Effector memory CD4-positive, alpha-beta T cell (primary cell): ENCODE measurements around the gene GJA5.
"Not testable (repeated sequence)": the region's sequence is repeated elsewhere in the genome, so short reads cannot be mapped to it uniquely, and the experiment has no call there.

Source experiments
- DNase-seq, 3 donors: peaks; one replicate each; pipeline ENCODE4 v3.0.0-alpha.2; 2020
- H3K27ac ChIP-seq: 2 replicates; pipeline ENCODE4 v1.7.0; 2013; ENCODE audit warnings: mild to moderate bottlenecking, low read length, moderate library complexity; ENCODE audit not compliant: insufficient read depth, poor library complexity, severe bottlenecking
- H3K27me3 ChIP-seq: replicated peaks from 2 replicates; pipeline ENCODE4 v1.7.0; 2013; ENCODE audit warnings: mild to moderate bottlenecking, low read length; ENCODE audit not compliant: insufficient read depth, control insufficient read depth, poor library complexity, severe bottlenecking
- H3K36me3 ChIP-seq: 2 replicates; pipeline ENCODE4 v1.7.0; 2013; ENCODE audit warnings: mild to moderate bottlenecking, low read length, moderate library complexity; ENCODE audit not compliant: control insufficient read depth, insufficient read depth
- H3K4me1 ChIP-seq: 2 replicates; pipeline ENCODE4 v1.7.0; 2013; ENCODE audit warnings: low read length, mild to moderate bottlenecking; ENCODE audit not compliant: control insufficient read depth, insufficient read depth, poor library complexity, severe bottlenecking
- H3K4me3 ChIP-seq: 2 replicates; pipeline ENCODE4 v1.7.0; 2013; ENCODE audit warnings: low read length, low read depth, mild to moderate bottlenecking; ENCODE audit not compliant: insufficient read depth, poor library complexity, severe bottlenecking
- H3K9me3 ChIP-seq: 2 replicates; pipeline ENCODE4 v1.7.0; 2013; ENCODE audit warnings: mild to moderate bottlenecking, low read length, moderate library complexity; ENCODE audit not compliant: control insufficient read depth

The GJA5 gene

DNA sequence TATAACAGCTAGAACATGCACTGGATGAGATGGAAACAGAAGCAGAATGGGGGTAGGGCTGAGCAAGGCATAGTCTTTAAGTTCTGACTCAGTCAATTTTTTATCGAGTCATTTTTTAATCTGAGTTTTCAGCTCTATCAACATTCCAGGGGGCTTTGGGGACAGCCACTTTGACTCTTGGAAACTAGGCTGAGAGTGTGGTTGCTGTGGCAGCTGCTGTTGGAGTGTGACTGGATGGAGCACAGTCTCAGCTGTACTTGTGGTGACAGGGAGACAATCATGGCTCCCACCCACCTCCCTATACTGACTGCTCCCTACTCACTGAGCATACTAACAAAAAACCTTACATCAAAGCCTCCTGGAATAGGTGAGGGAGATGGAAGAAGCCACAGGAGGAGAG lies 25.0 kb downstream of the GJA5 start:
- no peak for DNase-seq
- no peak overlapping the region for H3K4me3 ChIP-seq
- H3K36me3 ChIP-seq = no peaks in the 10 kb centered on the region
- no peak overlapping the region for H3K27ac ChIP-seq
- no peaks in the 10 kb centered on the region for H3K27me3 ChIP-seq
- H3K4me1 ChIP-seq = peaks cover 4% of the 10 kb centered on the region
- H3K9me3 ChIP-seq = no peaks in the 10 kb centered on the region

- not testable (repeated sequence) for H3K9me3 ChIP-seq, H3K4me1 ChIP-seq, H3K4me3 ChIP-seq, H3K36me3 ChIP-seq, H3K27ac ChIP-seq, H3K27me3 ChIP-seq, DNase-seq
Measured at GRCh38 chr1:147734291-147734841, 26.0 kb downstream of the GJA5 start.

DNA sequence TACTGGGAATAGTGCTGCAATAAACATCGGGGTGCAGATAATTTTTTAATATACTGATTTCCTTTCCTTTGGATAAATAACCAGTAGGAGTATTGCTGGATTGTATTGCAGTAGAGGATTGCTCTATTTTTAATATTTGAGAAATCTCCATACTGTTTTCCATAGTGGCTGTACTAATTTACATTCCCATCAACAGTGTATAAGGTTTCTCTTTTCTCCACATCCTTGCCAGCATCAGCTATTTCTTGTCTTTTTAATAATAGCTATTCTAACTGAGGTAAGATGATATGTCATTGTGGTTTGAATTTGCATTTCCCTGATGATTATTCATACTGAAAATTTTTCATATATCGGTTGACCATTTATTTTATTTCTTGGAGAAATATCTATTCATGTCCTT lies 31.1 kb downstream of the GJA5 start:
- Histone ChIP-seq H3K27me3 (no peaks in the 10 kb centered on the region), H3K4me1 (no peaks in the 10 kb centered on the region), H3K27ac (no peak overlapping the region), H3K9me3 (no peaks in the 10 kb centered on the region), H3K36me3 (no peaks in the 10 kb centered on the region), H3K4me3 (no peak overlapping the region)
- DNase-seq = no peak

- no peaks in the 10 kb centered on the region for H3K36me3 ChIP-seq
- H3K4me3 ChIP-seq = no peak overlapping the region
- H3K9me3 ChIP-seq = no peaks in the 10 kb centered on the region
- H3K27ac ChIP-seq = no peak overlapping the region
- DNase-seq = no peak
- peaks cover 4% of the 10 kb centered on the region for H3K4me1 ChIP-seq
- no peaks in the 10 kb centered on the region for H3K27me3 ChIP-seq
Measured at GRCh38 chr1:147726168-147726567, 34.2 kb downstream of the GJA5 start.

DNA sequence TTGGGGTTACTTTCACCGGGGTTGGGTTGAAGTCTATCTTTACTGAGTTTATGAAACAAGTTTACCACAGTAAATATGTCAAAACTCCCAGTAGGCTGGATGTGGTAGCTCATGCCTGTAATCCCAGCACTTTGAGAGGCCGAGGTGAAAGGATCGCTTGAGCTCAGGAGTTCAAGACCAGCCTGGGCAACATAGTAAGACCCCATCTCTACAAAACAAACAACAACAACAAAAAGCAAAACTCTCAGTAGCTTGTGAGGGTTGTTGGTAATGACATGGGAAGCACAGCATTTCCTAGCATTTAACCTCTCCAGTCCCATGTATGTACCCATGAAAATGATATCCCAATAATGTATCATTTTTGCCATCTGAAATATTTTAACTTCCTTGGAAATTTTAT lies 34.7 kb downstream of the GJA5 start:
- Histone ChIP-seq H3K27ac (no peak overlapping the region), H3K36me3 (no peaks in the 10 kb centered on the region), H3K4me3 (no peak overlapping the region), H3K9me3 (no peaks in the 10 kb centered on the region), H3K4me1 (peaks cover 4% of the 10 kb centered on the region), H3K27me3 (no peaks in the 10 kb centered on the region)
- DNase-seq = no peak

DNA sequence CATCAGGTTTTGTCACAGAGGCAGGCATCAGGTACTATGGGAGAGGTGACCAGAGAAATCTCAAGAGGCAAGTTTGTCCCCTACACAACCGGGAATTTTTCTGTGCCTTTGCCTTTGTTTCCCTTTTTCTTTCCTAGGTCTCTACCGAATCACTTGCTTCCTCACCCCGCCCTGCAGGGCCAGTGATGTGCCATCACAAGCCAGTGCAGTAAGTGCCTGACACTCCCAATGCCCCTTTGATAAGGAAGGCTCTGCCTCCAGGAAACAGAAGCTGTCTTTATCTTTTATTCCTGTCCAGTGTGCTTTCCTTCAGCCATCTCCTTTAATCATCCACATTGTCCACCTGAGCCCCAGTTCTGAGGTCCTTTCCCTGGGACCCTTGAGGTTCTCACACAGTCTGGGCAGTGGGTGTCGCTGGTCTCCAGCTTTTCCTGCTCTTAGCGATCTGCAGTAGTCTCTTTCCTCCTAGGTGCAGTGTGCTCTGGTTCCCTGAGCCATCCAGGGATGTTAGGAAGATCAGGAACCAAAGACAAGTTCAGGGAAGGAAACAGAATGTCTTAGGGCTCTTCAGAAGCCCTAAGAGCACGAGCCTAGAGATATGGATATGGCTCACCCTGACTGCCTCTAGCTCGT lies 36.6 kb downstream of the GJA5 start:
- no peak overlapping the region for H3K4me3 ChIP-seq
- H3K27me3 ChIP-seq = no peaks in the 10 kb centered on the region
- DNase-seq = no peak
- H3K36me3 ChIP-seq = no peaks in the 10 kb centered on the region
- no peaks in the 10 kb centered on the region for H3K9me3 ChIP-seq
- H3K27ac ChIP-seq = no peak overlapping the region
- peaks cover 4% of the 10 kb centered on the region for H3K4me1 ChIP-seq

DNA sequence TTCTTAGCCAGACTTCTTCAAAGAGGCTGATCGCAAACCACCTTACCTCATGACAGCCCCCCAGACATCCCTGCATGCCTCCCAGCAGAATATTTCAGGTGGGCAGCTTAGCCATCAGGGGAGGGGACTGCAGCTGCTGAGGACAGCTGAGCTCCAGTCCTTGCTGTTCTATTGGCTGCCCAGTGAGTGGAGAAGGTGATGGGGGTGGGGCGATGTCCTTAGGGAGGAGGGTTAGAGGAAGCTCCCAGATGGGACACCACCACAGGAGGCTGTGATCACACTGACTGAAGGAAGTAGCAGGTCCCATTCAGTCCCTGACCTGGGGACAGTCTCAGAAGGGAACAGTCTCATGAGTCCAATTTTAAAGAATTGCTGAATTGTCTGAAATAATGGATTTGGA lies 38.3 kb downstream of the GJA5 start:
- DNase-seq = no peak
- Histone ChIP-seq H3K4me1 (peaks cover 14% of the 10 kb centered on the region), H3K4me3 (no peak overlapping the region), H3K9me3 (no peaks in the 10 kb centered on the region), H3K27me3 (no peaks in the 10 kb centered on the region), H3K27ac (no peak overlapping the region), H3K36me3 (no peaks in the 10 kb centered on the region)

DNA sequence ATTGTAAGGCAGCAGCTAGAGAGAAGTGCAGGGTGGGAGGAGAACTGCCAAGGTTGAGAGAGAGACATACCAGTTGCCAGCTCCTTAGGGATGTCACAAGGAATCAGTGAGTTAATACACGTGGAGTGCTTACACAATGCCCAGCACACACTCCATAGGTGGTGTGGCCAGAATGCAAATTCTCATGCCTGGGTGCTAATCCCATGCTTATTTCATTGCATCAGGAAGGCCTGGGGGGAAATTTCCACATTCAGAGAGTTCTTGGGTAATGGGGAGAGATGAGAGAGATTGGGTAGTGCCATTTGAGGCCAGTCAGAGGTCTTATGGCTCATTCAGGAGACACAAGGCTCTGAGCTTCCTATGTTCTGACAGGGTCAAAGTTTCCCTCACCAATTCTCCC lies 38.7 kb downstream of the GJA5 start:
- no peaks in the 10 kb centered on the region for H3K36me3 ChIP-seq
- H3K9me3 ChIP-seq = no peaks in the 10 kb centered on the region
- no peak overlapping the region for H3K27ac ChIP-seq
- H3K27me3 ChIP-seq = no peaks in the 10 kb centered on the region
- no peak for DNase-seq
- peaks cover 18% of the 10 kb centered on the region for H3K4me1 ChIP-seq
- H3K4me3 ChIP-seq = no peak overlapping the region

DNA sequence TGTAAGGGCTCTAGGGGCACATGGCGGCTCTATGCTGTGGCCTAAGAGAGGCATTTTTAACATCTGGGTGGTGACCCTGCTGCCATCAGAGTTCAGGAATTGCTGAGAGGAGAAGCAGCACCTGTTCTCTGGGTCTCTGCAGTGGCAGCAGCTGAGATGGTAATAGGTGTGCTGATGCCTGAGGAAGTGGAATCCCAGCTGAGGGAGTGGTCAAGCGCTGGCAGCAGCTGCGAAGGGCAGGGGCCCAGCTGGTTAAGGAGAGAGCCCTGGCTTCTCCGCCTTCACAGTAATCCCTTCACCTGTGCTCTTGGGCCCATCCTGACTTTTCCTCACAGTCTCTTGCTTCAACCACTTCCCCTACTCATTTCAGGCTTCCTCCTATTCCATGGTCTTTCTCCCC lies 39.8 kb downstream of the GJA5 start:
- no peaks in the 10 kb centered on the region for H3K36me3 ChIP-seq
- DNase-seq = no peak
- no peaks in the 10 kb centered on the region for H3K9me3 ChIP-seq
- no peaks in the 10 kb centered on the region for H3K27me3 ChIP-seq
- H3K4me3 ChIP-seq = no peak overlapping the region
- H3K27ac ChIP-seq = no peak overlapping the region
- H3K4me1 ChIP-seq = peaks cover 19% of the 10 kb centered on the region

GRCh38 chr1:147719711-147720225 lies 40.6 kb downstream of the GJA5 start:
- Histone ChIP-seq H3K4me3 (no peak overlapping the region), H3K4me1 (peaks cover 19% of the 10 kb centered on the region), H3K9me3 (no peaks in the 10 kb centered on the region), H3K36me3 (no peaks in the 10 kb centered on the region), H3K27me3 (no peaks in the 10 kb centered on the region), H3K27ac (no peak overlapping the region)
- no peak for DNase-seq
